ENCODE measurements around the gene PLCH1. TPM values are rescaled to one million over a fixed set of nuclear protein-coding genes. Genes with fewer than 3 reads are reported as not detected.

The PLCH1 gene
- total and polyA plus RNA-seq, 9 donors: 0.04 to 6.3 (median 0.79) TPM

DNA sequence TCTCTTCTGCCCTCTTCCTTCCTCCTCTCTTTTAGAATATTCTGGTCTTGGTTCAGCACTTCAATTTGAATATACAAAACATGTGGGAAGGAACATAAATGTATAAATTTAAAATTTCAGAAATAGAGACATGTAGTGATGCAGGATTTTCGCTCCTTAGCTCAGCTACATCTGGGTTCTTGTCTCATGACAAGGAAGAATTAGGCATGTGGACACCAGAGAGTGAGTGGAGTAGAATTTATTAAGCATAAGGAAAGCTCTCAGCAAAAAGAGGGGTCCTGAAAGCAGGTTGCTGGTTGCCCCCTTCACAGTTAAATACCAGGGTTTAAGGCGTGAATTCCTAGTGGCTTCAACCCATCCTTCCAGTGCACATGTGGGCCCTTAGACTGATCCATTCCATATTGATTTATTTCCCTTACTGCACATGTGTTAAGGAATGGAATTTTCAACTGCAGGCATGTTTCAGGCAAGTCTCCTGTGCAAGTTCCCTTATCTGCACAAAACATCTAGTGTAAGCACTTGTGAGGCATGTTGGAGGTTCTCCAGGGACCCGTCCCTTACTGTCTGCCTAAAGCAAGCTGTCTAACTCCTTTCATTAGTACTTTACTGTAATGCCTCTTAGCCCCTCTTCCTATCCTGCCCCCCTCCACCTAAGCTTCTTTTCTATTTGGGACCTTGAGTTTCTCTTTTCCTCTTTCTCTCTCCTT is 318.2 kb downstream of the PLCH1 start:
- intact Hi-C loops (cut with DNase I): no loop called here
- Histone ChIP-seq H3K4me1 (ENCODE audit: insufficient read depth) (no peaks in the 10 kb centered on the region), H3K27ac (no peak overlapping the region), H3K9me3 (peaks cover 0 to 5% of the 10 kb centered on the region in 2 donors), H3K36me3 (no peaks in the 10 kb centered on the region), H3K27me3 (no peaks in the 10 kb centered on the region), H3K4me3 (no peak overlapping the region)
- no peak for TF ChIP-seq POLR2A (IDR thresholded peaks at IDR 0.05)
- no peak for TF ChIP-seq EP300 (IDR thresholded peaks at IDR 0.05)
- TF ChIP-seq, protein P1, sequence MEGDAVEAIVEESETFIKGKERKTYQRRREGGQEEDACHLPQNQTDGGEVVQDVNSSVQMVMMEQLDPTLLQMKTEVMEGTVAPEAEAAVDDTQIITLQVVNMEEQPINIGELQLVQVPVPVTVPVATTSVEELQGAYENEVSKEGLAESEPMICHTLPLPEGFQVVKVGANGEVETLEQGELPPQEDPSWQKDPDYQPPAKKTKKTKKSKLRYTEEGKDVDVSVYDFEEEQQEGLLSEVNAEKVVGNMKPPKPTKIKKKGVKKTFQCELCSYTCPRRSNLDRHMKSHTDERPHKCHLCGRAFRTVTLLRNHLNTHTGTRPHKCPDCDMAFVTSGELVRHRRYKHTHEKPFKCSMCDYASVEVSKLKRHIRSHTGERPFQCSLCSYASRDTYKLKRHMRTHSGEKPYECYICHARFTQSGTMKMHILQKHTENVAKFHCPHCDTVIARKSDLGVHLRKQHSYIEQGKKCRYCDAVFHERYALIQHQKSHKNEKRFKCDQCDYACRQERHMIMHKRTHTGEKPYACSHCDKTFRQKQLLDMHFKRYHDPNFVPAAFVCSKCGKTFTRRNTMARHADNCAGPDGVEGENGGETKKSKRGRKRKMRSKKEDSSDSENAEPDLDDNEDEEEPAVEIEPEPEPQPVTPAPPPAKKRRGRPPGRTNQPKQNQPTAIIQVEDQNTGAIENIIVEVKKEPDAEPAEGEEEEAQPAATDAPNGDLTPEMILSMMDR (IDR thresholded peaks at IDR 0.05): no peak
- no peak for DNase-seq
- 70 to 76% (median 72%) methylated on average over 3 of the region's 3 CpGs for WGBS, 3 donors

DNA sequence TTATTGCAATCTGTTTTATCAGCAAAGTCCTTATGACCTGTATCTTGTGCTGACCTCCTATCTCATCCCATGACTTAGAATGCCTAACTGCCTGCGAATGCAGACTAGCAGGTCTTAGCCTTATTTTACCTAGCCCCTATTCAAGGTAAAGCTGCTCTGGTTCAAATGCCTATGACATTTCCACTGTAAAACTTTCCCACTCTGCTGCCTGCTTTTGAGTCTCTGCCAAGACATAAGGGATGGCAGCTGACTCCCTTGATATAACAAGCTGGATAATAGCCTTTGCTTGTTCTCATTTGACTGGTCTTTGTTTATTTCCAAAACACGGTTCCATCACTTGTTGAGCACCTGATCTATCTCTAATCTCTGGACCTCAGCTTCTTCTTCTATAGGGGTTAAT is 319.5 kb downstream of the PLCH1 start:
- Histone ChIP-seq H3K4me1 (ENCODE audit: insufficient read depth) (no peaks in the 10 kb centered on the region), H3K4me3 (no peak overlapping the region), H3K27me3 (no peaks in the 10 kb centered on the region), H3K27ac (no peak overlapping the region), H3K36me3 (no peaks in the 10 kb centered on the region), H3K9me3 (peaks cover 0 to 5% of the 10 kb centered on the region in 2 donors)
- DNase-seq: no peak
- WGBS, 3 donors: 60 to 82% (median 74%) methylated on average over 2 of the region's 2 CpGs
- intact Hi-C loops (cut with DNase I): no loop called here
- TF ChIP-seq EP300 (IDR thresholded peaks at IDR 0.05): no peak
- TF ChIP-seq POLR2A (IDR thresholded peaks at IDR 0.05): no peak

DNA sequence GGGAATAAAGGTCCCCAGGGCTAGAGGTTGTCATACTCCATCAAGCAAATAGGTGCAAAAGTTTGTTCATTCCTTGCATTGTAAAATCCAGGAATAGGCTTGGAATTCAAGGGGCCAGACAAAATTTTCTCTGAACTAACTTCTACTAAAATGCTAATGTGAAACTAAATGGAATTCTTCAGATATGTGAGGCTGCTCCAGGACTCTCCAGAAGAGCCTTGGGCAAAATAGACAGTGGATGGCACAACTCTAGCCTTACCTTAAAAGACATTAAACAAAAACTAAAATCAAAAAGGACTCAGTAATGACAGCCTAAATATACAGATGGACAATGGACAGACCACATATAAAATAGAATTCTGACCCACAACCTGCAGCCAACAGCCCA is 320.6 kb downstream of the PLCH1 start:
- no peak for DNase-seq
- Histone ChIP-seq H3K36me3 (no peaks in the 10 kb centered on the region), H3K27me3 (no peaks in the 10 kb centered on the region), H3K9me3 (peaks cover 0 to 5% of the 10 kb centered on the region in 2 donors), H3K4me1 (ENCODE audit: insufficient read depth) (no peaks in the 10 kb centered on the region), H3K27ac (no peak overlapping the region), H3K4me3 (no peak overlapping the region)
- TF ChIP-seq EP300 (IDR thresholded peaks at IDR 0.05) (no peak), POLR2A (IDR thresholded peaks at IDR 0.05) (no peak)
- TF ChIP-seq, protein P1 (IDR thresholded peaks at IDR 0.05): no peak
- intact Hi-C loops (cut with DNase I): no loop called here

DNA sequence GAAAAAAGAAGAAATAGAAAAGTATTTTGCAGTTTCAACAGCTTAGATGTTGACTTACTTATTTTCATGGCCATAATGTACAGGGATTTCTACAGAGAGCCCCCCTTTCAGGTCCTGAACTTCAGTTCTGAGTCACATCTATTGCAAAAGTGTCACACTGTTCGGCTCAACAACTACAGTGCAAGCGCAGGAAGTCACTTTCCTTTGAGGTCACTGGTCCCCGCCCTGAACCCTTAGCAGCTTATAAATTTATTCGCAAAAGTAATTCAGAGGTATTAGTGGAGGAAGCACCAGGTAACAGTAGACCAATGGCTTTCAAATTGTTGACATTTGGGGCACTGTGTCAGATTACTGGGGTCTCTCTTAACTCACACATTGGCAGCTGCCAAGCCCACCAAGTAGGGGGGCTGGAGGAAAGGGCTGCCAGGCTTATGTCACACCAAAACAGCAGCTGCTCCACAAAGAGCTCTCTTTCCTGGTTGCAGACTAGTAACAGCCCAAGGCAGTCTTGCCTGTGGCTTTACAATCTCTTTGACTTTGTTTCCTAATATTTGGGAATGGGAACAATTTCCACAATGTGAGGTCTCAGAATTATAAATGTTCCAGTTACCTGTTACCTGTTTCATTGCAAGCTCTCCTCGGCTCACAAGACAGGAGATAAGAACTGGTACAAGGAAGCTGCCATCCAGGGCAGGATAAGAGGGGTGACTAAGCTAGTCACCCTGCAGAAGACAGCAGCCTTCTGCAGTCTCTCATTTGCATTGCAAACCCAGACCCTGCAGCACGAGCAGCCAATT is 321.1 kb downstream of the PLCH1 start:
- intact Hi-C loops (cut with DNase I): no loop called here
- WGBS, 3 donors: 68 to 78% (median 70%) methylated on average over 6 of the region's 6 CpGs
- DNase-seq: no peak

More for the DNA sequence above, 321.1 kb downstream of the PLCH1 start:
- Histone ChIP-seq H3K27me3 (no peaks in the 10 kb centered on the region), H3K4me3 (no peak overlapping the region), H3K36me3 (no peaks in the 10 kb centered on the region), H3K9me3 (peaks cover 0 to 1% of the 10 kb centered on the region in 2 donors), H3K4me1 (ENCODE audit: insufficient read depth) (no peaks in the 10 kb centered on the region), H3K27ac (no peak overlapping the region)
- no peak for TF ChIP-seq EP300 (IDR thresholded peaks at IDR 0.05)
- no peak for TF ChIP-seq POLR2A (IDR thresholded peaks at IDR 0.05)
- TF ChIP-seq, protein P1 (IDR thresholded peaks at IDR 0.05): no peak

Measured in ovary (tissue), 9 donors.